GM18861 (cell line): ENCODE results near the gene B3GALT6.

Source experiments
- ATAC-seq: cut with Tn5 transposase; IDR thresholded peaks from one replicate; pipeline ENCODE4 v1.9.1; 2021; ENCODE audit not compliant: unreplicated experiment

Gene B3GALT6

GRCh38 chr1:1200876-1201810, 30.9 kb upstream of the B3GALT6 start:
- ATAC-seq = no peak

GRCh38 chr1:1202831-1203560, 29.0 kb upstream of the B3GALT6 start:
- ATAC-seq = no peak

- no peak for ATAC-seq
Measured at GRCh38 chr1:1203561-1204424, 28.2 kb upstream of the B3GALT6 start.

- ATAC-seq = no peak
Measured at GRCh38 chr1:1204425-1204920, 27.6 kb upstream of the B3GALT6 start.

GRCh38 chr1:1204998-1205768, 26.9 kb upstream of the B3GALT6 start:
- no peak for ATAC-seq

- ATAC-seq = no peak
Measured at GRCh38 chr1:1205769-1206375, 26.2 kb upstream of the B3GALT6 start.

- ATAC-seq = peak; percentile 35
Measured at GRCh38 chr1:1206376-1206965, 25.6 kb upstream of the B3GALT6 start, which contains the start of gene TNFRSF18. Gene TNFRSF18 (minus strand): TSS chr1:1206592. CDS start chr1:1206571, 21 bp downstream.

- ATAC-seq = no peak
Measured at GRCh38 chr1:1206966-1207531, 25.0 kb upstream of the B3GALT6 start.

- ATAC-seq = no peak
Measured at GRCh38 chr1:1207571-1207892, 24.5 kb upstream of the B3GALT6 start.

- ATAC-seq = no peak
Measured at GRCh38 chr1:1208713-1209433, 23.2 kb upstream of the B3GALT6 start.

- ATAC-seq = no peak
Measured at GRCh38 chr1:1210726-1211540, 21.1 kb upstream of the B3GALT6 start.

GRCh38 chr1:1211541-1212441, 20.2 kb upstream of the B3GALT6 start:
- ATAC-seq = no peak

- no peak for ATAC-seq
Measured at GRCh38 chr1:1212780-1213344, 19.2 kb upstream of the B3GALT6 start.

- ATAC-seq = no peak
Measured at GRCh38 chr1:1213345-1214265, 18.4 kb upstream of the B3GALT6 start, which contains the start of gene TNFRSF4. Gene TNFRSF4 (minus strand): TSS chr1:1214153. CDS start chr1:1214127, 26 bp downstream.

- ATAC-seq = no peak
Measured at GRCh38 chr1:1215080-1215676, 16.9 kb upstream of the B3GALT6 start.
